CD4-positive, alpha-beta T cell treated with Interleukin-6 for 4 hours (primary cell): ENCODE measurements around the gene ACOT7.

Source experiments
- DNase-seq: peaks from one replicate; pipeline ENCODE4 v3.0.0-alpha.2; 2020; ENCODE audit warnings: mixed read lengths

ACOT7 gene

DNA sequence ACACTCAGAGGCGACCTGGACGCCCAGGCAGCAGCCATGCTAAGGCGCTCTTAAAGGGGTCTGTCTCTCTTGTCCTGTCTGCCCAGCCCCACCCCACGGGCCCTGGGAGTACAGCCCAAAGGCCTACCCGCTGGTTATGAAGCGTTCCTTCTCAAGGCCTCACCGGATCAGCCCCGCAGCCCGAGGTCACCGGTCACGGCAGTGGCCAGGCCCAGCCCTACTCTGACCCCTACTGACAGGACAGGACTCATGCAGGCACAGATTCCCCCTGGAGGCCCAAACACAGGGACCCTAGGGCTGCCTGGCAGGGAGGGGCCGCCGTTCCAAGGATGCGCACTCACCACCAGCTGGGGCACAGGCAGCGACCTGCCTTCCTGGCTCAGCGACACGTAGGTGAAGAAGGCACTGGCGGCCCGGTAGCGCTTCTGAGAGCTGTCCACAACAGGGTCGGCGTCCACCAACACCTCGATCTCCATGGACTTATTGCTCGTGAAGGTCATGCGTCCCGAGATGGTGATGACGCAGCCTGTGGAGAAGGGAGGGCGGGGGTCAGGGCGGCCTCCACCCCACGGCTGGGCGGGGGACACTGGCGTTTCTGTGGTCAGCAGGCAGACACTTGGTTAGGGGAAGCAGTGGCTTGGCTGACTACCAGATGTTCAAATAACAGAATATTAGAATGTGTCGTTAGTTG lies 112.7 kb downstream of the ACOT7 start:
- DNase-seq = no peak

GRCh38 chr1:6279613-6280383 lies 113.8 kb downstream of the ACOT7 start:
- no peak for DNase-seq

DNA sequence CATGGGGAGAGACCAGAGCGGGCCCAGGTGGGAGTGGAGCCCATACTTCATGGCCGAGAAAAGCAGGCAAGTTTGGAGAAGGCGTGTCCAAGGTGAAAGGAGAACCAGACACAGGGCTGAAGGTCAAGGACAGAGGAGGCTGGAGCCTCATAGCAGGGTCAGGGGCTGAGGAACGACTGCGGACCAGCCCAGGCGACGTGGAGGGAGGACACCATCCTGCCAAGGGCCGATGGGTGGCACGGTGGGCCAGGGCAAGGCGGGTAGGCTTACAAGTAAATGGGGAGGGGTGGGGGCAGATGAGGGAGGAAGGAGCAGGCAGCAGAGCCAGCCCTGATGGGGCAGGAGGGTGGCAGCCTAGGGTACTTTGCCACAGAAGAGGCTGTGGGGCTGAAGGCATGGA lies 114.5 kb downstream of the ACOT7 start:
- DNase-seq = no peak

- no peak for DNase-seq
Observed at GRCh38 chr1:6278263-6278662, 115.3 kb downstream of the ACOT7 start.

DNA sequence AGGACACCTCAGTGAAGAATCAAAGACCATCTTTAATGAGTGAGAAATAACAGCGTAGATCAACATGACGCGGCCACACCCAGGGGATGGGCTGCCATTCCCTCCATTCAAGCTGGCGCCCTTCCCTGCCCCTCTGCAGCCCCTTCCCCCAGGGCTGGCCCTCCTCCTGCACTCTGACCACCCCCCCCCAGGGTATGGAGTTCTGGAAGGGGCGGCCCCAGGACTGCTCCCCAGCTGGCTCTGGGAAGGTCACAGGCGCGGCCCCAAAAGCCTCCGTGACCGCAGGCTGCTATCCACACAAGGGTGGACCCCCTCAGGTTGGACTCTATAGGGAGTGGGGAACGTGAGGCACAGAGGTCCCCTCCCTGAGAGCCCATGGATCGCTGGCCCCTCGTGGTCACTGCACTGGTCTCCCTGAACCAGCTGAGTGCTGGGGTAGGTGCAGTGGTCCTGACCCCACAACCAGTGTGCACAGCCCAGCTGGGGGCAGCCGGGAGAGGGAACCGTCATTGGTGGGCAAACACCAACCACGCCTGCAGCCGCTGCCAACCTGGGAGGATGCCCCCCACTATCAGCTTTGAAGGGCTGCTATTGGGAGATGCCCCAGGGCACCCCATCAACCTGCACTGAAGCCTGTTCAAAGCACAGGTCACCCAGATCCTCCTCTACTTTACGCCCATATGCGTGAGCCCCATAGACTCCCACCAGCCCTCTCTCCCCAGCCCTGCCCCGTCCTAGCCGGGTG lies 116.6 kb downstream of the ACOT7 start:
- DNase-seq = no peak

- DNase-seq = no peak
Observed at GRCh38 chr1:6275826-6276782, 117.5 kb downstream of the ACOT7 start.

- no peak for DNase-seq
Observed at GRCh38 chr1:6274622-6275139, 118.9 kb downstream of the ACOT7 start.

- DNase-seq = no peak
Observed at GRCh38 chr1:6274102-6274501, 119.5 kb downstream of the ACOT7 start.

- DNase-seq = no peak
Observed at GRCh38 chr1:6273380-6273891, 120.1 kb downstream of the ACOT7 start.

DNA sequence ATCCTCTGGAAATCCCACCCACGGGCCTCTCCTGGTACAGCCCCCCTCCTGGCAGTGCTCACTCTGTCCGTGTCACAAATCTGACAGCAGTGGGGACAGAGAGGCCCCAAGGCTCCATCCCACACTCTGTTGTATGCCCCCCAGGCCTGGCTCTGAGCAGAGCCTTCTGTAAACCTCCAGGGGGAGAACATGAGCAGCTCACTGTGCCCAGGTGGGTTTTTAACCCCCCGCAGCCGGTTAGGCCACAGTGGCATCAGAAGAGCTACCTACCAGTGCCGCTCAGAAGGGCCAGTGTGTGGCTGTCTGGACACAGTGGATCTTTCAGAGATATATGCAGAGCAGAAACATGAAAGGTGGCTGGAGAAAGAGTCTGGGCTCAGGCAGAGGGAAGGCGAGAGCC lies 120.7 kb downstream of the ACOT7 start:
- no peak for DNase-seq

DNA sequence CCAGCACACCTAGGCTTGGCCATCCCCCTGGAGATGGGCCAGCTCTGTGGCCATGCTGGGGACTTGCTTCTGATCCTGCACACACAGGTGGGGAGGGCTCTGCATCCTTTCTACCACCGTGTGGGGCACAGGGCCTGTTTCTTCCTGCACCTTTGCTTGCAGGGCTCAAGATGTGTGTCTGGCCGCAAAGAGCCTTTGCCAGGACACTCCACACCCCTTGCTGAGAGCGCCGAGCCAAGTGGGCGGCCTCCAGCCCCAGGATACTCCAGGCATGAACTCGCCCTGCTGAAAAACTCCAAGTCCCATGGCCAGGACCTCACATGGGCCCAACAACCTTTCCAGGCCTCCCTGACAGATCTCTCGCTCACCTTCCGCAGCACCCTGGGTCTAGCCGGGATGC lies 121.1 kb downstream of the ACOT7 start:
- no peak for DNase-seq

- no peak for DNase-seq
Observed at GRCh38 chr1:6271554-6271953, 122.0 kb downstream of the ACOT7 start.

GRCh38 chr1:6271006-6271405 lies 122.6 kb downstream of the ACOT7 start:
- no peak for DNase-seq

- DNase-seq = no peak
Observed at GRCh38 chr1:6270401-6270800, 123.2 kb downstream of the ACOT7 start.

DNA sequence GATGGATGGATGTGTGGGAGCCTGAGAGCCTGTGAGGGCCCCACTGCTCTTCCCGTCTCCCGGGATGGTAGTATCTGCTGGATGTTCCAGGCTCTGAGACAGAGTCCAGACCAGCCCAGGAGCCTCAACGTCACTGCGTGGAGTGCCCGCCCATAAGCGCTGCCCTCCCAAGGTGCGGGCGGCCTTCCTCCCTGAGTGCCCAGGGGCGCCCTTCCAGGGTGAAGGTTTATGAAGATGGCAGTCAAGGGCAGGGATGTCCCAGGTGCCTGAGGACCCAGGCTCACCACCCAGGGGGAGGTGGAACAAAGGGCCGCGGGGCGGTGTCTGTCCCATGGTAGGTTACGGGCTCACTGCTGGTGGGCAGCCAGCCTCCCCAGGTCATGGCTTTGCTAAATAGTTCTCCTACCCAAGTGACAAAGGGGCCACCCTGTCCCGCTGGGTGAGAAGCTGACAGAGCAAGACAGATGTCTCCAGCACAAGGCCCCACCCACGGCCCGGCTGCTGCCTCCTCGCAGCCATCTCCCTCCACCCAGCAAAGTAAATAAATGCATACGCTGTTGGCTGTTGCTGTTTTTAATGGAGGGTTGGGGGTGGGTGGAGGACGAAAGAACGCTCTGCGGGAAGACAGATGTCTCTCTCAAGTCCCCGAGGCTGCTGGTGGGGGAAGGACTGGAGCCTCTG lies 123.7 kb downstream of the ACOT7 start:
- no peak for DNase-seq

- no peak for DNase-seq
Observed at GRCh38 chr1:6269296-6269695, 124.3 kb downstream of the ACOT7 start.

- DNase-seq = no peak
Observed at GRCh38 chr1:6268415-6268814, 125.2 kb downstream of the ACOT7 start.

GRCh38 chr1:6267686-6268322 lies 125.8 kb downstream of the ACOT7 start:
- DNase-seq = no peak

GRCh38 chr1:6266641-6267040 lies 126.9 kb downstream of the ACOT7 start:
- DNase-seq = no peak

- no peak for DNase-seq
Observed at GRCh38 chr1:6265151-6265550, 128.4 kb downstream of the ACOT7 start.

- DNase-seq = no peak
Observed at GRCh38 chr1:6263716-6264115, 129.9 kb downstream of the ACOT7 start.
